Caco-2 (cell line): ENCODE results near the gene TMEM131. TPM values are rescaled to one million over a fixed set of nuclear protein-coding genes. Genes with fewer than 3 reads are reported as not detected.
"Not testable (repeated sequence)": the region's sequence is repeated elsewhere in the genome, so short reads cannot be mapped to it uniquely, and the experiment has no call there.

Experiments
- BruUV-seq: library from RNA; stranded (reverse); fragments of 400-500 nt; replicated peaks from 2 replicates; lab custom pipeline; 2021; lab: Mats Ljungman, UMichigan
- CTCF ChIA-PET: fragments of 300-600 bp; sonication (Branson Sonifier 250); formaldehyde crosslinking; loops from one replicate; lab custom pipeline; 2022; ENCODE audit warnings: antibody characterized with exemption; lab: Charles Lee
- POLR2A ChIA-PET: fragments of 300-600 bp; sonication (Branson Sonifier 250); formaldehyde crosslinking; loops from one replicate; lab custom pipeline; 2022; ENCODE audit warnings: antibody characterized with exemption; lab: Charles Lee
- DNase-seq, 2 experiments: peaks; one replicate each; pipeline versions ENCODE4 v3.0.0 to v3.0.0-alpha.2; 2020 to 2022
- H3K27me3 ChIP-seq: replicated peaks from 2 replicates; pipeline ENCODE4 v1.6.0; 2011; ENCODE audit warnings: low read length; ENCODE audit not compliant: control insufficient read depth, insufficient read depth
- H3K36me3 ChIP-seq: 2 replicates; pipeline ENCODE4 v1.5.1; 2011; ENCODE audit warnings: low read length; ENCODE audit not compliant: control insufficient read depth, insufficient read depth
- H3K4me1 ChIP-seq: fragments of 250-450 bp; sonication (Bioruptor Pico); 2 replicates; pipeline ENCODE4 v1.5.1; 2020; ENCODE audit warnings: mild to moderate bottlenecking
- H3K4me3 ChIP-seq: 2 replicates; pipeline ENCODE4 v1.5.1; 2011; ENCODE audit warnings: low read depth, mild to moderate bottlenecking, control low read depth, low read length
- H3K9me3 ChIP-seq: fragments of 250-450 bp; sonication (Bioruptor Pico); 2 replicates; pipeline ENCODE4 v1.5.1; 2020; ENCODE audit warnings: mild to moderate bottlenecking, moderate library complexity
- H3K27ac Mint-ChIP-seq: one replicate; pipeline ENCODE4 v1.8.0; 2022; ENCODE audit warnings: mixed read lengths; ENCODE audit not compliant: unreplicated experiment
- H3K27me3 Mint-ChIP-seq: one replicate; pipeline ENCODE4 v1.8.0; 2022; ENCODE audit warnings: mixed read lengths; ENCODE audit not compliant: insufficient read depth, unreplicated experiment
- H3K36me3 Mint-ChIP-seq: one replicate; pipeline ENCODE4 v1.8.0; 2022; ENCODE audit warnings: mild to moderate bottlenecking, mixed read lengths; ENCODE audit not compliant: insufficient read depth, unreplicated experiment
- H3K4me1 Mint-ChIP-seq: one replicate; pipeline ENCODE4 v1.8.0; 2022; ENCODE audit warnings: low read depth, mixed read lengths; ENCODE audit not compliant: unreplicated experiment
- H3K4me3 Mint-ChIP-seq: one replicate; pipeline ENCODE4 v1.8.0; 2022; ENCODE audit warnings: mild to moderate bottlenecking, moderate library complexity, mixed read lengths; ENCODE audit not compliant: unreplicated experiment
- H3K9me3 Mint-ChIP-seq: one replicate; pipeline ENCODE4 v1.8.0; 2022; ENCODE audit warnings: mixed read lengths; ENCODE audit not compliant: unreplicated experiment
- intact Hi-C: fragments of 100-400 bp; cut with micrococcal nuclease; formaldehyde crosslinking; loops from one replicate; pipeline ENCODE4 v1.10.0; 2022; ENCODE audit not compliant: unreplicated experiment
- total RNA-seq: library from RNA; stranded (reverse); gene quantifications from 2 replicates; pipeline ENCODE4 v1.2.3, GENCODE V29; 2022
- TF ChIP-seq, protein P1 (sequence below), 2 experiments: fragments of 200-600 bp in 1 of 2; IDR thresholded peaks; 1 replicate in 1 of 2; 2 replicates in 1 of 2; pipeline versions ENCODE4 v1.5.1 to v1.8.0; 2011 to 2022; ENCODE audit warnings: antibody characterized with exemption in 1 of 2, control low read depth in 1 of 2, inconsistent platforms in 1 of 2, low read depth in 1 of 2, low read length in 1 of 2, mild to moderate bottlenecking in 1 of 2, moderate library complexity in 1 of 2; ENCODE audit not compliant: insufficient read depth in 1 of 2, severe bottlenecking in 1 of 2, unreplicated experiment in 1 of 2

TMEM131 gene
- total RNA-seq, 1 experiment from 2014 or later: 36.3 TPM

- H3K4me1 Mint-ChIP-seq, BruUV-seq, H3K36me3 ChIP-seq, POLR2A ChIA-PET, H3K4me3 Mint-ChIP-seq, intact Hi-C loops, H3K9me3 ChIP-seq, H3K9me3 Mint-ChIP-seq, H3K4me3 ChIP-seq, H3K4me1 ChIP-seq, H3K27ac Mint-ChIP-seq, H3K27me3 ChIP-seq, CTCF ChIA-PET, DNase-seq, H3K27me3 Mint-ChIP-seq: not testable (repeated sequence)
- H3K36me3 Mint-ChIP-seq: peaks cover 25% of the 10 kb centered on the region
Observed at GRCh38 chr2:97826266-97826847, 169.4 kb downstream of the TMEM131 start.

DNA sequence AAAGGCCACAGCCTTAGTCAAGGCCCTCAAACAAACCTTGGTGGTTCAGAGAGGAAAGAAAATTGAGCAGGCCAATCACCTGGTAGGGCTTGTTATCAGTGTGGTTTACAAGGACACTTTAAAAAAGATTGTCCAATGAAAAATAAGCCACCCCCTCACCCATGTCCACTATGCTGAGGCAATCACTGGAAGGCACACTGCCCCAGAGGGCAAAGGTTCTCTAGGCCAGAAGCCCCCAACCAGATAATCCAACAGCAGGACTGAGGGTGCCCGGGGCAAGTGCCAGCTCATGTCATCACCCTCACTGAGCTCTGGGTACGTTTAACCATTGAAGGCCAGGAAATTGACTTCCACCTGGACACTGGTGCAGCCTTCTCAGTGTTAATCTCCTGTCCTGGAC is 171.7 kb downstream of the TMEM131 start:
- H3K9me3 ChIP-seq, BruUV-seq, H3K9me3 Mint-ChIP-seq, H3K36me3 ChIP-seq, H3K4me1 ChIP-seq, H3K4me3 ChIP-seq, H3K27me3 Mint-ChIP-seq, H3K27me3 ChIP-seq, intact Hi-C loops, H3K27ac Mint-ChIP-seq, H3K4me1 Mint-ChIP-seq, DNase-seq, CTCF ChIA-PET, POLR2A ChIA-PET, H3K4me3 Mint-ChIP-seq: not testable (repeated sequence)
- peaks cover 19% of the 10 kb centered on the region for H3K36me3 Mint-ChIP-seq

- H3K9me3 Mint-ChIP-seq, intact Hi-C loops, CTCF ChIA-PET, H3K9me3 ChIP-seq, H3K4me3 Mint-ChIP-seq, H3K36me3 ChIP-seq, DNase-seq, H3K27me3 Mint-ChIP-seq, H3K4me1 Mint-ChIP-seq, BruUV-seq, H3K27me3 ChIP-seq, H3K27ac Mint-ChIP-seq, H3K4me3 ChIP-seq, H3K4me1 ChIP-seq, POLR2A ChIA-PET: not testable (repeated sequence)
- peaks cover 15% of the 10 kb centered on the region for H3K36me3 Mint-ChIP-seq
Observed at GRCh38 chr2:97821862-97822261, 173.9 kb downstream of the TMEM131 start.

DNA sequence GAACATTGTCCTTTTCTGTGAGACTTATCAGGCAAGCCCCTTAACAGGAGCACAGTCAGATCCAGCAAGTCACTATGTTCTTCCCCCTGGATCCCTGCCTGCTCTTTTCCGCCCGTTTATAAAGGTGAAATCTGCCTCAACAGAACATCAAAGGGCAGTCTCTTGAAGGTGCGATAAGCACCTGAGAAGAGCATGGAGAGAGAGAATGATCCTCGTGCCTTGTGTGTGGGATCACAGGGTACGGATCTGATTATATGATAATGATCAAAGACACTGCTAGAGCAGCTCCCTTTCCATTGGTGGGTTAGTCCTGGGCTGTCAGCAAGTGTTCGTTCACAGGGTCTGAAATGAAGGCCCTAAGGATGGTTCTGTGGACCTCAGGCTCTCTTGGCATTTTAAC is 176.0 kb downstream of the TMEM131 start:
- intact Hi-C loops: no loop called here

More for the DNA sequence above, 176.0 kb downstream of the TMEM131 start:
- H3K4me1 ChIP-seq: no peaks in the 10 kb centered on the region
- TF ChIP-seq, protein P1, sequence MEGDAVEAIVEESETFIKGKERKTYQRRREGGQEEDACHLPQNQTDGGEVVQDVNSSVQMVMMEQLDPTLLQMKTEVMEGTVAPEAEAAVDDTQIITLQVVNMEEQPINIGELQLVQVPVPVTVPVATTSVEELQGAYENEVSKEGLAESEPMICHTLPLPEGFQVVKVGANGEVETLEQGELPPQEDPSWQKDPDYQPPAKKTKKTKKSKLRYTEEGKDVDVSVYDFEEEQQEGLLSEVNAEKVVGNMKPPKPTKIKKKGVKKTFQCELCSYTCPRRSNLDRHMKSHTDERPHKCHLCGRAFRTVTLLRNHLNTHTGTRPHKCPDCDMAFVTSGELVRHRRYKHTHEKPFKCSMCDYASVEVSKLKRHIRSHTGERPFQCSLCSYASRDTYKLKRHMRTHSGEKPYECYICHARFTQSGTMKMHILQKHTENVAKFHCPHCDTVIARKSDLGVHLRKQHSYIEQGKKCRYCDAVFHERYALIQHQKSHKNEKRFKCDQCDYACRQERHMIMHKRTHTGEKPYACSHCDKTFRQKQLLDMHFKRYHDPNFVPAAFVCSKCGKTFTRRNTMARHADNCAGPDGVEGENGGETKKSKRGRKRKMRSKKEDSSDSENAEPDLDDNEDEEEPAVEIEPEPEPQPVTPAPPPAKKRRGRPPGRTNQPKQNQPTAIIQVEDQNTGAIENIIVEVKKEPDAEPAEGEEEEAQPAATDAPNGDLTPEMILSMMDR (IDR thresholded peaks at IDR 0.05; ENCODE audit: insufficient read depth in 1 of 2, low read depth in 1 of 2, low read length in 1 of 2, severe bottlenecking in 1 of 2, unreplicated experiment in 1 of 2): no peak
- H3K27ac Mint-ChIP-seq: no peak overlapping the region
- no peaks in the 10 kb centered on the region for H3K4me1 Mint-ChIP-seq
- H3K36me3 Mint-ChIP-seq: peaks cover 15% of the 10 kb centered on the region
- no peaks in the 10 kb centered on the region for H3K27me3 Mint-ChIP-seq
- H3K4me3 Mint-ChIP-seq: no peak overlapping the region
- no peaks in the 10 kb centered on the region for H3K27me3 ChIP-seq
- CTCF ChIA-PET: no interaction called here
- POLR2A ChIA-PET: no interaction called here
- no peaks in the 10 kb centered on the region for H3K36me3 ChIP-seq
- DNase-seq: no peak
- H3K4me3 ChIP-seq: no peak overlapping the region
- BruUV-seq: no TSS peak
- no peaks in the 10 kb centered on the region for H3K9me3 Mint-ChIP-seq
- no peaks in the 10 kb centered on the region for H3K9me3 ChIP-seq
